GM18858 (cell line): ENCODE results near the gene APBB1.

ENCODE experiments used
- ATAC-seq: cut with Tn5 transposase; IDR thresholded peaks from one replicate; pipeline ENCODE4 v1.9.1; 2021; ENCODE audit not compliant: unreplicated experiment

APBB1 gene

DNA sequence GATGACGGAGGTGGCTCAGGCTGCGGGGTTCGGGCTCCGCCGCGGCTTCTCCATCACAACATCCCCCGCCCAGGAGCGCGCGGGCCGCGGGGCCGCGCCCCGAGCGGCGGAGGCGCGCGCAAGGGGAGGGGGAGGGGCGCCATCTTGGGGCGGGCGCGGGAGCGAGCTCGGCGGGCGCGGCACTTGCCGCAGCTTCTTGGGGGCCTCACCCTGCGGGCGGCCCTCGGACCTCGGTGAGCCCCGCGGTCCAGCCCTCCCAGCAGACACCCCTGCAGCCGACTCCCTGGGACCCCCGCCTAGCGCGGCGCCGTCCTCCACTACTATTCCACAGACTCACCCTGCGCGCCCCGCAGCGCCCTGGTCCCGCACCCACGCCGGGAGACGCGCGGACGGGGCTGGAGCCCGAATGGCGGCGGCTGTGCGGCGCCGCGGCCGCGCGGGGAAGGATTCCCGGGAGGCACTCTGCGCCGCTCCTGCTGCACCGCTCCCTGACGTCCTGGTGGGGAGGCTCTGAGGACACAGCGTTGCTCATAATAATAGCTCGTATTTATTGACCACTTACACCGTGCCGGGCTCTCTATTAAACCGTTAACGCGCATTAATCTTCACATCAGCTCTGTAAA lies at the start of gene APBB1:
Gene APBB1, minus strand, starts transcription at position 86 of the 623 bp plus-strand sequence. CDS start 7,747 bp downstream, outside the sequence.
- ATAC-seq = peak; percentile 42

DNA sequence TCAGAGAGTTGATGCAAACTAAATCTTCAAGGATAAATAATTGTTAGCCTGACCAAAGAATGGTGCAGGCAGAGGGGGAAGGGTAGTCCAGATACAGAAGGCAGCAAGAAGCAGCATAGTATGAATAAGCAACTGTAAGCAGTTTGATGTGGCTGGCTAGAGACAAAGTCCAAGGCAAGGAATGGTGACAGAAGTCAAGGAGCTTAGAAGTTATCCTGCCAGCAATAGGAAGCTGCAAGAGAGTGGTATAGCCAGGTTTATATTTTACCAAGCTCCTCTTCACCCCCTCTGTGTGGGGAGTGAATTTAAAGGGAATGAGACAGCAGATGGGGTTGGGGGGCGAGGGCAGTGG lies 40.2 kb upstream of the APBB1 start:
- no peak for ATAC-seq

GRCh38 chr11:6458352-6459098 lies 39.6 kb upstream of the APBB1 start:
- no peak for ATAC-seq

- ATAC-seq = no peak
These were observed 38.9 kb upstream of the APBB1 start for GRCh38 chr11:6457581-6458320.

- ATAC-seq = no peak
These were observed 37.6 kb upstream of the APBB1 start for GRCh38 chr11:6456361-6457073.

GRCh38 chr11:6455070-6455469 lies 36.2 kb upstream of the APBB1 start:
- ATAC-seq = no peak

GRCh38 chr11:6453152-6453551 lies 34.3 kb upstream of the APBB1 start:
- no peak for ATAC-seq

DNA sequence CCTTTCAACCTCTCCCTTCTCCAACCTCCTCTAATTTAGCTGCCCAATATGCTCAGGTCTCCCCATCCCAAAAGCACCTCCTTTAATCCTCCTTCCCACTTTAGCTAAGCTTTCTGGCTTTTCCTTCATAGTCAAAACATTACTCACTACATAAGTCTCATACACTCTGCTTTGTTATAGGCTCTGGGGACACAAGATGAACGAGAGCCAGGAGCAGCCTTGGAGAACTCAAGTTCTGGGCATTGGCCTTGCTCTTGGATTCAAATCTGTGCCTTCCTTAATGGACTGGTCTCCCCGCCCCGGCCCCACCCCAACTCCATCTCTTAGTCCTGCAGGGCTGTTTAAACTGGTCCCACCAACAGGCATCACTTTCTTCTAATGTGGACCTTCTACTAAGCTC lies 33.3 kb upstream of the APBB1 start:
- ATAC-seq = no peak

- no peak for ATAC-seq
These were observed 29.7 kb upstream of the APBB1 start for GRCh38 chr11:6448574-6448973.

- ATAC-seq = peak; percentile 58
These were observed 24.5 kb upstream of the APBB1 start for GRCh38 chr11:6443269-6444003.

DNA sequence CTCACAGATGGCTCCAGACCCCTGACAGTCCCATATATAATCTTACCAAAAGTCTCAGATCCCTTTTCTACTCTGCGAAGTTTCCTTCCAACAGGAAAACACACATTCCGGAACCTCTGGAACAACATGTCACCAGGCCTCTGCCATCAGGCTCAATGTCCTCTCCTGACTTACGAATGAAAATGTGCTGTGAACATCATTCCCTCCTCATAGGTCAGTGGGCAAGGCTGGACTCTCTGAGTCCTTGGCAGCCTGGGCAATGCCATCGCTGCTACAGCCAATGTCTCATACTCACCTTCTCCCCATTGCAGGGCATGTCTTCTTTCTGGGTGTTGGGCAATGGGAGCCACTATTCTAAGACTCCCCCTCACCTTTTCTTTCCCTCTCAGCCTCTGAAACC lies 23.5 kb upstream of the APBB1 start:
- no peak for ATAC-seq

DNA sequence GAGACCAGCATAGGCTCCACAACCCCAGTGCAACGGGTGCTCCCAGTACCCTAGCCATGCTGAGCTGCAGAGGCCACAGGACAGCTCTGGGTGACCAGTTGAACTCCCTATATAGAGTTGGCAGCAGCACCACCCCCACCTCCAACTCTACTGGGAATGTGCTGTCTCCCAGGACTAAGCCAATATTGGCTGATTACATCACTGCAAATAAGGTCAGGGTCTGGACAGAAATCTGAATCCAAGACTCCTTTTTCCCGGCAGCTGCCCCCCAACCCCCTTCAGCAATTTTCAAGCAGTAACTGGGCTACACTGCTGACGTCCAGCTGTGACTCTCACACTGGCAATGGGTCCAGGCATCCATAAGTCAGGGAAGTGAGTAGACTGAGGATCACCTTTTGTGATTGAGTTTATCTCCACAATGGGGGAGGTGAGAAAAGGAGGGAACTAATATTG lies 22.0 kb upstream of the APBB1 start, which contains the start of gene HPX:
Gene HPX, minus strand, starts transcription at position 82 of the 453 bp plus-strand sequence. Its CDS starts 24 bp downstream, at position 58.
- no peak for ATAC-seq

- ATAC-seq = no peak
These were observed 20.2 kb upstream of the APBB1 start for GRCh38 chr11:6438979-6439571.

DNA sequence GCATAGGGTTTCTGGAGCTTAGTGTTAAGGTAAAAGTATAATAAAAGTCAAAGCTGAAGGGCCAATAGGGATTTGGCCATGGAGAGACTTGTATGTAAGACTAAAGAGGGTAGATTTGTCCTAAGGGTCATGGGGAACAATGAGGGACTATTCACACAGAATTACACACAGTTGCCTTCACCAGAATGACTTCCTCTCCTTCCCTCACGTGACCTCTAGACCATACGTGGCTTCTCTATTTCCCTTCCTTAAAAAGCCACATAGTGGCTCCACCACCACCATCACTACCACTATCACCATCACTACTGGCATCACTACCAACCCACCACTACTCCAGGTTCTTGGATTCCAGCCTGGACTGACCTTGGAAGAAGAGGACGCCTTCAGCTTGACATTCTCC lies 19.1 kb upstream of the APBB1 start:
- no peak for ATAC-seq

GRCh38 chr11:6437423-6437822 lies 18.5 kb upstream of the APBB1 start:
- ATAC-seq = no peak

GRCh38 chr11:6433998-6434660 lies 15.2 kb upstream of the APBB1 start:
- peak; percentile 40 for ATAC-seq

DNA sequence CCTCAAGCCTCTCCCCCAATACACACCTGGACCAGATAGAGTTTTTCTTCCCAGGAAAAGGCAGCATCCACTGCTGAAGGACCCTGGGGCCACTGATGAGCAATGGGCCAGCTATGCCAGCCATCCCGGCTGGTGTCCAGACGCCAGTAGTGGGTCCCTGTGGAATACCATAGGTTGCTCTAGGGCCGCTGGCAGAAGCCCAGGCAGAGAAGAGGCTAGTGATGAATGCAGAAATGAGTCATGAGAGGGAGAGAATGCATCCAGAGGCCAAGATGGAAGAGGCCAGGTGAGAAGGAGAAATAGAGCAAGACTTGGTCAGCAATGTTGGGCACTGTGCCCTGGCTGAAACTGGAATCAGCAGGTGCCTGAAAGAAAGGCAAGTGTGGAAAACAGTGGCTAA lies 13.0 kb upstream of the APBB1 start:
- ATAC-seq = no peak

GRCh38 chr11:6427516-6427915 lies 8.6 kb upstream of the APBB1 start:
- ATAC-seq = no peak

- ATAC-seq = no peak
These were observed 1.8 kb upstream of the APBB1 start for GRCh38 chr11:6420677-6421076.
